ENCODE data around the gene PBX1.

GRCh38 chr1:164885311-164885710, 326.3 kb downstream of the PBX1 start:
- no peak for TF ChIP-seq ETS1 (IDR thresholded peaks at IDR 0.05)
- no peak for TF ChIP-seq CTCF (conservative IDR thresholded peaks at IDR 0.05; ENCODE audit: low read depth in 2 of 2)
- no peak for TF ChIP-seq POLR2AphosphoS5 (IDR thresholded peaks at IDR 0.05; ENCODE audit: low read depth)

Data from GM23338 (cell line).